ENCODE data around the gene EPHB6. TPM values are rescaled to one million over a fixed set of nuclear protein-coding genes. Genes with fewer than 3 reads are reported as not detected.

EPHB6 gene
- total RNA-seq, 2 experiments from 2014 or later, result 0.41 to 0.57 TPM

GRCh38 chr7:142868188-142868985, 13.5 kb downstream of the EPHB6 start:
- no peak overlapping the region for H3K4me3 ChIP-seq (ENCODE audit: low read depth, low read length, poor library complexity, severe bottlenecking)
- TF ChIP-seq CTCF (conservative IDR thresholded peaks at IDR 0.05; ENCODE audit: low read length) (no peak), EZH2phosphoT487 (IDR thresholded peaks at IDR 0.05; ENCODE audit: borderline replicate concordance, low read depth, low read length) (no peak)
- no peaks in the 10 kb centered on the region for H4K20me1 ChIP-seq (ENCODE audit: insufficient read depth, low read length)
- H3K27ac ChIP-seq (ENCODE audit: low read depth, low read length, poor library complexity, severe bottlenecking), result no peak overlapping the region
- no peaks in the 10 kb centered on the region for H3K4me1 ChIP-seq (ENCODE audit: insufficient read depth, low read length, poor library complexity, severe bottlenecking)
- no peaks in the 10 kb centered on the region for H3K36me3 ChIP-seq (ENCODE audit: insufficient read depth, low read length)
- no peak overlapping the region for H2AFZ ChIP-seq (ENCODE audit: low read length)
- no peaks in the 10 kb centered on the region for H3K9me3 ChIP-seq (ENCODE audit: low read length)
- ChIA-PET POLR2A (interaction anchor here (0.6 kb wide), 1 partner anchor 351 kb away, joined by 3 read pairs; no protein-coding TSS in a partner anchor), CTCF (ENCODE audit: unreplicated experiment) (interaction anchor here (0.6 kb wide), 1 partner anchor 519 kb away, joined by 3 read pairs; no protein-coding TSS in a partner anchor)
- H3K9me2 ChIP-seq (ENCODE audit: insufficient read depth, low read length), result no peaks in the 10 kb centered on the region
- DNase-seq (ENCODE audit: low spot score), result no peak
- H3K4me2 ChIP-seq (ENCODE audit: low read length), result no peak overlapping the region
- H3K79me2 ChIP-seq (ENCODE audit: insufficient read depth, low read depth, low read length), result no peaks in the 10 kb centered on the region
- BruUV-seq (replicated peaks), result no TSS peak
- intact Hi-C loops (cut with micrococcal nuclease; ENCODE audit: unreplicated experiment), result no loop called here

DNA sequence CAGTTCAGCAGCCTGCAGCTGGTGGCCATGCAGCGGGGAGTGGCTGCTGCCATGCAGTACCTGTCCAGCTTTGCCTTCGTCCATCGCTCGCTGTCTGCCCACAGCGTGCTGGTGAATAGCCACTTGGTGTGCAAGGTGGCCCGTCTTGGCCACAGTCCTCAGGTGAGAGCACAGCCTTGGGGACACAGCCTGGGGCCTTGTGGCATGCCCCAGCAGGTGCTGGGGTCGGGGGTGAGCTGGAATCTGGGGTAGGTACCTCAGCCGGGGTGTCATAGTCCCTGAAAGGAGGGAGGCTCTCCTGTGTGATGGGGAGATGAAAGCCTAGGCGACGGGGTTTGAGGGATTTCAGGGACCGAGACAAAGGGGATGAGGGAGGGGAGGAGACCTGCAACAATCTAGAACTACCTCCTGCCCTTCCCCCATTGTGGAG, 14.1 kb downstream of the EPHB6 start:
- BruUV-seq (replicated peaks), result no TSS peak
- ChIA-PET CTCF (ENCODE audit: unreplicated experiment) (interaction anchor here (0.6 kb wide), 1 partner anchor 519 kb away, joined by 3 read pairs; no protein-coding TSS in a partner anchor), POLR2A (interaction anchor here (0.6 kb wide), 1 partner anchor 350 kb away, joined by 3 read pairs; no protein-coding TSS in a partner anchor)
- Histone ChIP-seq H3K36me3 (ENCODE audit: insufficient read depth, low read length) (no peaks in the 10 kb centered on the region), H2AFZ (ENCODE audit: low read length) (no peak overlapping the region), H3K4me3 (ENCODE audit: low read depth, low read length, poor library complexity, severe bottlenecking) (no peak overlapping the region), H3K27ac (ENCODE audit: low read depth, low read length, poor library complexity, severe bottlenecking) (no peak overlapping the region), H3K4me2 (ENCODE audit: low read length) (no peak overlapping the region), H3K79me2 (ENCODE audit: insufficient read depth, low read depth, low read length) (no peaks in the 10 kb centered on the region), H3K9me3 (ENCODE audit: low read length) (no peaks in the 10 kb centered on the region), H4K20me1 (ENCODE audit: insufficient read depth, low read length) (no peaks in the 10 kb centered on the region), H3K9me2 (ENCODE audit: insufficient read depth, low read length) (no peaks in the 10 kb centered on the region), H3K4me1 (ENCODE audit: insufficient read depth, low read length, poor library complexity, severe bottlenecking) (no peaks in the 10 kb centered on the region)
- TF ChIP-seq EZH2phosphoT487 (IDR thresholded peaks at IDR 0.05; ENCODE audit: borderline replicate concordance, low read depth, low read length) (no peak), CTCF (conservative IDR thresholded peaks at IDR 0.05; ENCODE audit: low read length) (no peak)
- intact Hi-C loops (cut with micrococcal nuclease; ENCODE audit: unreplicated experiment), result no loop called here
- no peak for DNase-seq (ENCODE audit: low spot score)

GRCh38 chr7:142869434-142869833, 14.6 kb downstream of the EPHB6 start:
- ChIA-PET CTCF (ENCODE audit: unreplicated experiment) (no interaction called here), POLR2A (interaction anchor here (0.6 kb wide), 1 partner anchor 350 kb away, joined by 3 read pairs; no protein-coding TSS in a partner anchor)
- Histone ChIP-seq H3K9me2 (ENCODE audit: insufficient read depth, low read length) (no peaks in the 10 kb centered on the region), H3K27ac (ENCODE audit: low read depth, low read length, poor library complexity, severe bottlenecking) (no peak overlapping the region), H3K4me2 (ENCODE audit: low read length) (no peak overlapping the region), H3K36me3 (ENCODE audit: insufficient read depth, low read length) (no peaks in the 10 kb centered on the region), H3K4me1 (ENCODE audit: insufficient read depth, low read length, poor library complexity, severe bottlenecking) (no peaks in the 10 kb centered on the region), H4K20me1 (ENCODE audit: insufficient read depth, low read length) (no peaks in the 10 kb centered on the region), H3K79me2 (ENCODE audit: insufficient read depth, low read depth, low read length) (no peaks in the 10 kb centered on the region), H3K9me3 (ENCODE audit: low read length) (no peaks in the 10 kb centered on the region), H2AFZ (ENCODE audit: low read length) (no peak overlapping the region), H3K4me3 (ENCODE audit: low read depth, low read length, poor library complexity, severe bottlenecking) (no peak overlapping the region)
- intact Hi-C loops (cut with micrococcal nuclease; ENCODE audit: unreplicated experiment), result no loop called here
- no TSS peak for BruUV-seq (replicated peaks)
- no peak for DNase-seq (ENCODE audit: low spot score)
- TF ChIP-seq EZH2phosphoT487 (IDR thresholded peaks at IDR 0.05; ENCODE audit: borderline replicate concordance, low read depth, low read length), result no peak

Data from OCI-LY7 (cell line).